Smooth muscle cell (in vitro differentiated cells): Measurements from ENCODE around the gene DPP10. TPM values are rescaled to one million over a fixed set of nuclear protein-coding genes. Genes with fewer than 3 reads are reported as not detected.

Experiments
- DNase-seq: peaks from one replicate; lab custom pipeline; 2025; ENCODE audit not compliant: unreplicated experiment; lab: John Stamatoyannopoulos, UW
- H2AFZ ChIP-seq: fragments of 200-600 bp; sonication (generic); 2 replicates; pipeline ENCODE4 v1.6.0; 2016; ENCODE audit warnings: antibody characterized with exemption, low read depth, mild to moderate bottlenecking
- H3F3A ChIP-seq: fragments of 200-600 bp; sonication (generic); 2 replicates; pipeline ENCODE4 v1.6.0; 2017; ENCODE audit warnings: antibody characterized with exemption, low read depth
- H3K27ac ChIP-seq: fragments of 200-600 bp; sonication (generic); 2 replicates; pipeline ENCODE4 v1.5.1; 2016; ENCODE audit warnings: low read depth, mild to moderate bottlenecking
- H3K27me3 ChIP-seq: fragments of 200-600 bp; sonication (generic); 2 replicates; pipeline ENCODE4 v1.6.1; 2016; ENCODE audit warnings: low read depth, mild to moderate bottlenecking
- H3K36me3 ChIP-seq: fragments of 200-600 bp; sonication (generic); 2 replicates; pipeline ENCODE4 v1.5.1; 2016; ENCODE audit warnings: low read depth
- H3K4me1 ChIP-seq: fragments of 200-600 bp; sonication (generic); 2 replicates; pipeline ENCODE4 v1.5.1; 2016; ENCODE audit warnings: low read depth
- H3K4me2 ChIP-seq: fragments of 200-600 bp; sonication (generic); 2 replicates; pipeline ENCODE4 v1.6.0; 2016; ENCODE audit warnings: mild to moderate bottlenecking
- H3K4me3 ChIP-seq: fragments of 200-600 bp; sonication (generic); 2 replicates; pipeline ENCODE4 v1.5.1; 2016; ENCODE audit warnings: mild to moderate bottlenecking
- H3K79me2 ChIP-seq: fragments of 200-600 bp; sonication (generic); 2 replicates; pipeline ENCODE4 v1.6.0; 2016; ENCODE audit warnings: low read depth, mild to moderate bottlenecking
- H3K9ac ChIP-seq: fragments of 200-600 bp; sonication (generic); 2 replicates; pipeline ENCODE4 v1.6.0; 2016; ENCODE audit warnings: low read depth
- H3K9me3 ChIP-seq: fragments of 200-600 bp; sonication (generic); replicated peaks from 2 replicates; pipeline ENCODE4 v1.5.1; 2016; ENCODE audit warnings: low read depth
- H4K20me1 ChIP-seq: fragments of 200-600 bp; sonication (generic); 2 replicates; pipeline ENCODE4 v1.6.0; 2016; ENCODE audit warnings: low read depth
- WGBS: methylation state at CpG from one replicate; pipeline ENCODE4 v1.1.7; 2016; ENCODE audit warnings: low lambda C conversion rate; 5-methylcytosine and 5-hydroxymethylcytosine counted together
- polyA plus RNA-seq: library from polyadenylated mRNA; unstranded; fragments of >200 nt; fragmentation: Nextera tagmentation; extraction: Ambion mirVana; gene quantifications from 2 replicates; pipeline ENCODE4 v1.2.1, GENCODE V29; 2016
- total RNA-seq: library from RNA; depleted of rRNA; stranded (reverse); fragments of >200 nt; gene quantifications from 2 replicates; pipeline ENCODE4 v1.2.3, GENCODE V29; 2014
- TF ChIP-seq, protein P1 (sequence below): fragments of 200-600 bp; sonication (generic); IDR thresholded peaks from 2 replicates; pipeline ENCODE4 v1.5.1; 2017; ENCODE audit warnings: borderline replicate concordance, mild to moderate bottlenecking, antibody characterized with exemption; ENCODE audit not compliant: insufficient read depth, poor library complexity, severe bottlenecking

DPP10 gene
- total and polyA plus RNA-seq, 2 experiments from 2014 or later, result 3.6 TPM; not detected in 1

DNA sequence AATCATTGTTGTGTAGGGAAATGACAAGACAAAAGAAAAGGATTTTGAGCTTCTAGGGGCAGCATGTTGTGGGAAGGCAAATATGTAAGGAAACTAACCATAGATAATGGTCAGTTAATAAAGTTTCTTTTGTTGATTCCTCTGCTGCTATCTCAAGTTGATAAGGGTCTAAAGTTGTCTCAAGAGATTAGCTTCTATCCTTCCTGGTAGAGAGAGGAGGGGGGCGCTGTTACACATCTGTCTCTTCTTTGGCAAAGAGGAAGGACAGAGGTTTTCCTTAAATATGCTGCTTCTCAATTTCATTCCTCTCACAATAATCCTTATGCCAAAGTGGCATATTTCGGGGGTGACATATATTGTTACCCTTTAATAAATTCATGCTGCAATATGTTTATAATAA lies 944.0 kb downstream of the DPP10 start:
- no peak overlapping the region for H3K27ac ChIP-seq
- no peaks in the 10 kb centered on the region for H3K4me1 ChIP-seq
- 83% methylated on average over 2 of the region's 2 CpGs for WGBS

DNA sequence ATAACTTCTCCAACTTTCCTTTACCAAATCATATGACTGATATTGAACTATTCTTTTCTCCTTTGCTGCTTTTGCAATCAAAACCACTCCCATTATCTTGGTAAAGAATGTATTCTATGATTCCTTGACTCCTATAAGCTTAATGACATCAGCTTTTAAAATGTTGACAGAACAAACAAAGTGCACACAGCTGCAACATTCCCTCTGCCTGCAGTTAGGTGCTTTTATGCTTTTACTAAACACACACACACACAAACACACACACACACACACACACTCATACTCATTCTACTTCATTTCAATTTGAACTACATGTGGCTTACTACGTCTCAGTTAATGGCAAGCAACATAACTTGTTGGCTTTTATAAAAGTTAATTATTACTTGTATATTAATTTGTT lies 946.6 kb downstream of the DPP10 start:
- DNase-seq, result no peak
- H3K4me3 ChIP-seq, result no peak overlapping the region
- H3K9me3 ChIP-seq, result no peaks in the 10 kb centered on the region
- no peak overlapping the region for H2AFZ ChIP-seq
- no peaks in the 10 kb centered on the region for H3K27me3 ChIP-seq
- no peaks in the 10 kb centered on the region for H4K20me1 ChIP-seq
- H3F3A ChIP-seq, result no peaks in the 10 kb centered on the region
- H3K4me1 ChIP-seq, result no peaks in the 10 kb centered on the region
- H3K27ac ChIP-seq, result no peak overlapping the region
- 86% methylated on average over 1 of the region's 1 CpG for WGBS
- H3K79me2 ChIP-seq, result no peaks in the 10 kb centered on the region
- no peaks in the 10 kb centered on the region for H3K36me3 ChIP-seq
- H3K9ac ChIP-seq, result no peak overlapping the region
- TF ChIP-seq, protein P1, sequence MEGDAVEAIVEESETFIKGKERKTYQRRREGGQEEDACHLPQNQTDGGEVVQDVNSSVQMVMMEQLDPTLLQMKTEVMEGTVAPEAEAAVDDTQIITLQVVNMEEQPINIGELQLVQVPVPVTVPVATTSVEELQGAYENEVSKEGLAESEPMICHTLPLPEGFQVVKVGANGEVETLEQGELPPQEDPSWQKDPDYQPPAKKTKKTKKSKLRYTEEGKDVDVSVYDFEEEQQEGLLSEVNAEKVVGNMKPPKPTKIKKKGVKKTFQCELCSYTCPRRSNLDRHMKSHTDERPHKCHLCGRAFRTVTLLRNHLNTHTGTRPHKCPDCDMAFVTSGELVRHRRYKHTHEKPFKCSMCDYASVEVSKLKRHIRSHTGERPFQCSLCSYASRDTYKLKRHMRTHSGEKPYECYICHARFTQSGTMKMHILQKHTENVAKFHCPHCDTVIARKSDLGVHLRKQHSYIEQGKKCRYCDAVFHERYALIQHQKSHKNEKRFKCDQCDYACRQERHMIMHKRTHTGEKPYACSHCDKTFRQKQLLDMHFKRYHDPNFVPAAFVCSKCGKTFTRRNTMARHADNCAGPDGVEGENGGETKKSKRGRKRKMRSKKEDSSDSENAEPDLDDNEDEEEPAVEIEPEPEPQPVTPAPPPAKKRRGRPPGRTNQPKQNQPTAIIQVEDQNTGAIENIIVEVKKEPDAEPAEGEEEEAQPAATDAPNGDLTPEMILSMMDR, result no peak
- H3K4me2 ChIP-seq, result no peak overlapping the region

More for the DNA sequence above, 944.0 kb downstream of the DPP10 start:
- H3K36me3 ChIP-seq, result no peaks in the 10 kb centered on the region
- DNase-seq, result no peak
- no peaks in the 10 kb centered on the region for H3K9me3 ChIP-seq
- H2AFZ ChIP-seq, result no peak overlapping the region
- no peak overlapping the region for H3K9ac ChIP-seq
- H3F3A ChIP-seq, result no peaks in the 10 kb centered on the region
- no peaks in the 10 kb centered on the region for H3K27me3 ChIP-seq
- no peak overlapping the region for H3K4me2 ChIP-seq
- H3K4me3 ChIP-seq, result no peak overlapping the region
- TF ChIP-seq, protein P1, result no peak
- no peaks in the 10 kb centered on the region for H3K79me2 ChIP-seq
- no peaks in the 10 kb centered on the region for H4K20me1 ChIP-seq

DNA sequence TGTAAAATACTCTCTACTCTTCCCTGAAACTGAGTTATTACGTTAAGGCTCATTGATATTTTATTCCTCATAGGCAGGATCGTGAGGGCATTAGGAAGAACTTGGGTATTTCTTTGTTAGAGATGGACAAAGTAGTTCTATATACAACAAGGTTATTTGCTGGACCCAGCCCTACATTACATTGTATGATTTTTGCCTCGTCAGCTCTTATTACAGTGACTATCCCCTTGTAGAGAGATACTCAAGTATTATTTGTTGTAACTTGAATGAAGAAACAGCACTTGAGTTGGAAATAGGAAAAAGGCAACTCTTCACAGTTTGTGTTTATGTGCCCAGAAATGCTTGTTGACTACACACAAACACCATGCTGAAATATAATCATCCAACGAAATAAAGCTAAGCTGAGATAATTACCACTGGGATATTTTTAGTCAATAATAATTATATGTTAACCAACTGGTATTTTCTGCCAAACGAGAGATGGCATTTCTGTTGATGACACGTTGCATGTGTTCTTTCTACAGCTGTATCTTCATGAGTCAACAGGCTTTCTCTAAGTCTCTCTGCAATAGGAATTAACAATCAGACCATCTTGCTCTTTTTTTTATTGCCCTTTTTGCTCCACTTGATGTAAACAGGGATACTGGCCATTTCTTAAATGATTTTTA lies 947.6 kb downstream of the DPP10 start:
- Histone ChIP-seq H3K4me3 (no peak overlapping the region), H3K79me2 (no peaks in the 10 kb centered on the region), H3K27me3 (no peaks in the 10 kb centered on the region), H3K4me1 (no peaks in the 10 kb centered on the region), H3K4me2 (no peak overlapping the region), H4K20me1 (no peaks in the 10 kb centered on the region), H3F3A (no peaks in the 10 kb centered on the region), H2AFZ (no peak overlapping the region), H3K36me3 (no peaks in the 10 kb centered on the region), H3K9me3 (no peaks in the 10 kb centered on the region), H3K9ac (no peak overlapping the region), H3K27ac (no peak overlapping the region)
- DNase-seq, result no peak
- TF ChIP-seq, protein P1, result no peak
- WGBS, result 59% methylated on average over 6 of the region's 6 CpGs

DNA sequence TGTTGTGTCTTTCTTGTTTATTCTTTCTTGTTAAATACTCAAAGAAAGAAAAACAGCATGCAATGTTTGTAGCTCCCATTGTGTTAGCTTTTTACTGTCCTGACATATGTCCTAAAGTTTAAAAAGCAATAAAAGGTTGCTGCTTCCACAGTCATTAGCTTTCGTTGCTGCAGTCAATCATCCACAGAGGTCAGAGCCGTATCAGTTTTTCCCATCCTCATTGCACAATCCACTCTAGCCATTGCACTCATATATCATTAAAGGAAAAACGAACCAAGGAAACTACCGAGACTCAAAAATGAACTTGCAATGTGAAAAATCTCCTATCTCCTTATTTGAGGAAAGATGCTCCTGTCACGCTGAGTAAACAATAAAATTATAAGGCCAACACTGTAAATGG lies 954.1 kb downstream of the DPP10 start:
- Histone ChIP-seq H3K79me2 (no peaks in the 10 kb centered on the region), H3K36me3 (no peaks in the 10 kb centered on the region), H3F3A (no peaks in the 10 kb centered on the region), H3K4me2 (no peak overlapping the region), H3K27ac (no peak overlapping the region), H3K9ac (no peak overlapping the region), H3K9me3 (no peaks in the 10 kb centered on the region), H3K27me3 (no peaks in the 10 kb centered on the region), H2AFZ (no peak overlapping the region), H3K4me1 (peaks cover under 1% of the 10 kb centered on the region), H3K4me3 (no peak overlapping the region), H4K20me1 (no peaks in the 10 kb centered on the region)
- 65% methylated on average over 5 of the region's 5 CpGs for WGBS
- TF ChIP-seq, protein P1, result no peak
- no peak for DNase-seq
